ENCODE data around the gene PUM2. TPM values are rescaled to one million over a fixed set of nuclear protein-coding genes. Genes with fewer than 3 reads are reported as not detected.
"Not testable (repeated sequence)": the region's sequence is repeated elsewhere in the genome, so short reads cannot be mapped to it uniquely, and the experiment has no call there.

PUM2 gene
- total and polyA plus RNA-seq, 2 of the 13 experiments (the other 11 are each of a cell fraction or from before 2014, with no cell fraction given) = 69.6 to 69.8 TPM

- H3K36me3 ChIP-seq (replicated peaks in 1 of 2; ENCODE audit: control insufficient read depth in 1 of 2, insufficient read depth in 2 of 2, low read length in 2 of 2); DNase-seq (ENCODE audit: low spot score); FAIRE-seq; POLR2A ChIA-PET; H3K9me3 ChIP-seq (ENCODE audit: low read length); H3K27me3 ChIP-seq (ENCODE audit: control insufficient read depth in 1 of 2, insufficient read depth in 2 of 2, low read length in 2 of 2); H2AFZ ChIP-seq (ENCODE audit: low read length); H3K4me2 ChIP-seq (ENCODE audit: low read depth, low read length); H3K79me2 ChIP-seq (ENCODE audit: insufficient read depth, low read length); CTCF ChIA-PET (ENCODE audit: low intra/inter-chr PET ratio, low total read pairs); intact Hi-C loops (cut with micrococcal nuclease; ENCODE audit: unreplicated experiment); H3K9ac ChIP-seq (ENCODE audit: insufficient read depth, low read depth, low read length); H4K20me1 ChIP-seq (ENCODE audit: insufficient read depth, low read length); H3K4me3 ChIP-seq (replicated peaks in 1 of 3; ENCODE audit: insufficient read depth in 1 of 3, low read depth in 2 of 3, low read length in 3 of 3); ATAC-seq; H3K27ac ChIP-seq (ENCODE audit: extremely low read length, insufficient read depth, low read length); BruUV-seq (replicated peaks); in situ Hi-C loops (cut with HindIII; ENCODE audit: extremely low pct_ligation_motif_present, low pct_unique_long_range_greater_than_20kb); TF ChIP-seq ATF7 (CRISPR knock-in tag; IDR thresholded peaks at IDR 0.05): not testable (repeated sequence)
- peaks cover 18% of the 10 kb centered on the region for H3K4me1 ChIP-seq (ENCODE audit: insufficient read depth, low read length)
- 50% methylated on average over 6 of the region's 6 CpGs for WGBS (ENCODE audit: low lambda C conversion rate)
- peak; percentile 55 for TF ChIP-seq ATF7 (IDR thresholded peaks at IDR 0.05)
Observed at GRCh38 chr2:20240291-20240690, 110.4 kb downstream of the PUM2 start.

DNA sequence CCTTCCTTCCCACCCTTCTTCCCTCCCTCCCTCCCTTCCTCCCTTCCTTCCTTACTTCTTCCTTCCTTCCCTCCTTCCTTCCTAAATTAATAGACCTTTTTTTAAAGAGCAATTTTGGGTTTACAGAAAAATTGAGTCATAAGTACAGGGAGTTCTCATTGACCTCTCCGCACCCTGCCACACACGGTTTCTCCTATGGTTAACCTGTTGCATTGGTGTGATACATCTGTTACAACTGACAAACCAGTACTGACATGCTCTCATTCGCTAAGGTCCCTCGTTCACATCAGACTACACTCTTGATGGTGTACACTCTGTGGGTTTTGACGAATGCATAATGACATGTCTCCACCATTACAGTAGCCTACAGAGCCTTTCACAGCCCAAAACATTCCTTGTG is 114.1 kb downstream of the PUM2 start:
- ATAC-seq (no peak; the same call in 2 of the 3 replicates), DNase-seq (ENCODE audit: low spot score) (no peak), FAIRE-seq (no peak)
- BruUV-seq (replicated peaks) = no TSS peak
- no peaks in the 10 kb centered on the region for H3K36me3 ChIP-seq (replicated peaks in 1 of 2; ENCODE audit: control insufficient read depth in 1 of 2, insufficient read depth in 2 of 2, low read length in 2 of 2)
- intact Hi-C loops (cut with micrococcal nuclease; ENCODE audit: unreplicated experiment) (no loop called here), in situ Hi-C loops (cut with HindIII; ENCODE audit: extremely low pct_ligation_motif_present, low pct_unique_long_range_greater_than_20kb) (no loop called here)
- peak overlapping the region; percentile 20 for H2AFZ ChIP-seq (ENCODE audit: low read length)
- H3K9ac ChIP-seq (ENCODE audit: insufficient read depth, low read depth, low read length) = no peak overlapping the region
- no peak overlapping the region for H3K4me2 ChIP-seq (ENCODE audit: low read depth, low read length)
- 51% methylated on average over 5 of the region's 5 CpGs for WGBS (ENCODE audit: low lambda C conversion rate)
- peaks cover 0 to 5% of the 10 kb centered on the region in 2 experiments; a peak in 3 of 5 replicates for H3K27me3 ChIP-seq (ENCODE audit: control insufficient read depth in 1 of 2, insufficient read depth in 2 of 2, low read length in 2 of 2)
- no peaks in the 10 kb centered on the region for H3K79me2 ChIP-seq (ENCODE audit: insufficient read depth, low read length)
- H4K20me1 ChIP-seq (ENCODE audit: insufficient read depth, low read length) = no peaks in the 10 kb centered on the region
- CTCF ChIA-PET (ENCODE audit: low intra/inter-chr PET ratio, low total read pairs) = no interaction called here
- no peak overlapping the region for H3K27ac ChIP-seq (ENCODE audit: extremely low read length, insufficient read depth, low read length)
- no peaks in the 10 kb centered on the region for H3K9me3 ChIP-seq (ENCODE audit: low read length)
- no peak overlapping the region for H3K4me3 ChIP-seq (replicated peaks in 1 of 3; ENCODE audit: insufficient read depth in 1 of 3, low read depth in 2 of 3, low read length in 3 of 3)
- peaks cover 13% of the 10 kb centered on the region for H3K4me1 ChIP-seq (ENCODE audit: insufficient read depth, low read length)
- POLR2A ChIA-PET = no interaction called here
- TF ChIP-seq POLR2AphosphoS2 (IDR thresholded peaks at IDR 0.05; ENCODE audit: low read depth, low read length) (0 out of 2 replicates have a peak, but pooled peaks have one; percentile 17), POGZ (CRISPR knock-in tag; IDR thresholded peaks at IDR 0.05) (no peak), TP53 (CRISPR knock-in tag; conservative IDR thresholded peaks at IDR 0.05) (no peak), ZNF451 (CRISPR knock-in tag; IDR thresholded peaks at IDR 0.05) (no peak), IRX3 (CRISPR knock-in tag; IDR thresholded peaks at IDR 0.05; ENCODE audit: borderline replicate concordance, low read depth) (no peak), TBX2 (CRISPR knock-in tag; IDR thresholded peaks at IDR 0.05; ENCODE audit: borderline replicate concordance) (no peak), ZNF550 (CRISPR knock-in tag; IDR thresholded peaks at IDR 0.05; ENCODE audit: borderline replicate concordance) (no peak), THAP11 (CRISPR knock-in tag; IDR thresholded peaks at IDR 0.05) (no peak)
- TF ChIP-seq, protein P1, sequence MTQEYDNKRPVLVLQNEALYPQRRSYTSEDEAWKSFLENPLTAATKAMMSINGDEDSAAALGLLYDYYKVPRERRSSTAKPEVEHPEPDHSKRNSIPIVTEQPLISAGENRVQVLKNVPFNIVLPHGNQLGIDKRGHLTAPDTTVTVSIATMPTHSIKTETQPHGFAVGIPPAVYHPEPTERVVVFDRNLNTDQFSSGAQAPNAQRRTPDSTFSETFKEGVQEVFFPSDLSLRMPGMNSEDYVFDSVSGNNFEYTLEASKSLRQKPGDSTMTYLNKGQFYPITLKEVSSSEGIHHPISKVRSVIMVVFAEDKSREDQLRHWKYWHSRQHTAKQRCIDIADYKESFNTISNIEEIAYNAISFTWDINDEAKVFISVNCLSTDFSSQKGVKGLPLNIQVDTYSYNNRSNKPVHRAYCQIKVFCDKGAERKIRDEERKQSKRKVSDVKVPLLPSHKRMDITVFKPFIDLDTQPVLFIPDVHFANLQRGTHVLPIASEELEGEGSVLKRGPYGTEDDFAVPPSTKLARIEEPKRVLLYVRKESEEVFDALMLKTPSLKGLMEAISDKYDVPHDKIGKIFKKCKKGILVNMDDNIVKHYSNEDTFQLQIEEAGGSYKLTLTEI (CRISPR knock-in tag; conservative IDR thresholded peaks at IDR 0.05) = no peak
- TF ChIP-seq, protein P2, sequence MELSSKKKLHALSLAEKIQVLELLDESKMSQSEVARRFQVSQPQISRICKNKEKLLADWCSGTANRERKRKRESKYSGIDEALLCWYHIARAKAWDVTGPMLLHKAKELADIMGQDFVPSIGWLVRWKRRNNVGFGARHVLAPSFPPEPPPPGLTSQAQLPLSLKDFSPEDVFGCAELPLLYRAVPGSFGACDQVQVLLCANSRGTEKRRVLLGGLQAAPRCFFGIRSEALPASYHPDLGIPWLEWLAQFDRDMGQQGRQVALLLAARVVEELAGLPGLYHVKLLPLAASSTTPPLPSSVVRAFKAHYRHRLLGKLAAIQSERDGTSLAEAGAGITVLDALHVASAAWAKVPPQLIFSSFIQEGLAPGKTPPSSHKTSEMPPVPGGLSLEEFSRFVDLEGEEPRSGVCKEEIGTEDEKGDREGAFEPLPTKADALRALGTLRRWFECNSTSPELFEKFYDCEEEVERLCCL (CRISPR knock-in tag; IDR thresholded peaks at IDR 0.05; ENCODE audit: borderline replicate concordance) = no peak
